Measurements from ENCODE around the gene ESRP2. TPM values are rescaled to one million over a fixed set of nuclear protein-coding genes. Genes with fewer than 3 reads are reported as not detected.

ESRP2 gene
- total RNA-seq, 2 donors from 2014 or later, result 55.0 to 56.0 TPM

DNA sequence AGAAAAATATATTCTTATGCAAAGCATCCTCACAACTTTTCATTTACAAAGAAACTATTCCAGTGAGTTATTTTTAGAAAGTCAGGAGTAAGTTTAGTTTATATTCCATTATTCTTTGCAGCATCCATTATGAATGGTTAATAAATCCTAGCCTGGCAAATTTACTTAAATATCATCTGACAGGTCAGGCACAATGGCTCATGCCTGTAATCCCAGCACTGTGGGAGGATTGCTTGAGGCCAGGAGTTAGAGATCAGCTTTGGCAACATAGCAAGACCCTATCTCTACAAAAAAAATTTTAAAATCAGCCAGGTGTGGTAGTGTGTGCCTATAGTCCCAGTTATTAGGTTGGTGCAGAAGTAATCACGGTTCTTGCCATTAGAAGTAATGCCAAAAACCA is 12.9 kb downstream of the ESRP2 start:
- no peaks in the 10 kb centered on the region for H3K36me3 ChIP-seq (replicated peaks in 1 of 2; ENCODE audit: insufficient read depth in 1 of 2, low read depth in 2 of 2)
- peaks cover 19% of the 10 kb centered on the region for H3K4me1 ChIP-seq
- 46 to 57% methylated on average over 1 of the region's 1 CpG for WGBS, 2 donors
- intact Hi-C loops (cut with DNase I), result loop anchor here (10.0 kb wide), 1 partner anchor 138 kb away; the partner anchor contains the start of gene NFATC3
- ATAC-seq, result no peak
- TF ChIP-seq POLR2A (IDR thresholded peaks at IDR 0.05), result no peak
- no peaks in the 10 kb centered on the region for H3K9me3 ChIP-seq
- DNase-seq, result no peak
- no peak overlapping the region for H3K27ac ChIP-seq
- no peaks in the 10 kb centered on the region for H3K27me3 ChIP-seq
- no peak overlapping the region for H3K4me3 ChIP-seq

DNA sequence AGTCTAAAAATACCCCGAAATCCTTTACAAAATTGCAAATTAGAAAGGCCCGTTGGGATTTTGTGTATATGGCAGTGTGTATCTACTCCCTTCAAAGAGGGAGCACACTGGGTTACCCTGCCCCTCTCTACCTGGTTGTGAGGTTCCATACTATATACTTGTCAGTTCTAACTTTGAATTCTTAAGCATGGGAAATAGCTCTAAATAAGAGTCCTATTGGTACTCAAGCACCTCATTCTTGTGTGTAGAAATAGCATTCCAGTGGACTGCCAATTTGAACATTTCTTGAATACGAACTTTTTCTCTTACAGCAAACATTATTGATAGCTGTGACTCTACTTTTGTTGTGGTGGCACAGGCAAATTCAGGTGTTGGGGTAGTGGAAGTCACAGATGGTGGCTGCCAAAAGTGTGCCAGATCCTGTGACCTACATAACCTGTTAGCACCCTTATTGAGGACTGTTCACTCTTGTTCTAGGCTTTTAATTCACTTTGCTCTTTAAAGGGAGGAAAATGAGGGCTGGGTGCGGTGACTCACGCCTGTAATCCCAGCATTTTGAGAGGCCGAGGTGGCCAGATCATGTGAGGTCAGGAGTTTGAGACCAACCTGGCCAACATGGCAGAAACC is 16.1 kb downstream of the ESRP2 start:
- no peak for ATAC-seq
- 88 to 90% methylated on average over 6 of the region's 6 CpGs for WGBS, 2 donors
- intact Hi-C loops (cut with DNase I), result loop anchor here (10.0 kb wide), 1 partner anchor 135 kb away; the partner anchor contains the start of gene NFATC3
- DNase-seq, result no peak
- peaks cover 27% of the 10 kb centered on the region for H3K4me1 ChIP-seq
- no peaks in the 10 kb centered on the region for H3K36me3 ChIP-seq (replicated peaks in 1 of 2; ENCODE audit: insufficient read depth in 1 of 2, low read depth in 2 of 2)
- no peaks in the 10 kb centered on the region for H3K9me3 ChIP-seq
- H3K27me3 ChIP-seq, result no peaks in the 10 kb centered on the region
- no peak overlapping the region for H3K27ac ChIP-seq
- TF ChIP-seq POLR2A (IDR thresholded peaks at IDR 0.05) (no peak), CTCF (IDR thresholded peaks at IDR 0.05) (no peak)
- no peak overlapping the region for H3K4me3 ChIP-seq

- TF ChIP-seq CTCF (IDR thresholded peaks at IDR 0.05), result no peak
- no peak for TF ChIP-seq POLR2A (IDR thresholded peaks at IDR 0.05)
- H3K9me3 ChIP-seq, result no peaks in the 10 kb centered on the region
- 83 to 84% methylated on average over 4 of the region's 4 CpGs for WGBS, 2 donors
- intact Hi-C loops (cut with DNase I), result no loop called here
- H3K36me3 ChIP-seq (replicated peaks in 1 of 2; ENCODE audit: insufficient read depth in 1 of 2, low read depth in 2 of 2), result no peaks in the 10 kb centered on the region
- no peak overlapping the region for H3K4me3 ChIP-seq
- no peak overlapping the region for H3K27ac ChIP-seq
- DNase-seq (no peak), ATAC-seq (no peak)
- H3K4me1 ChIP-seq, result peaks cover 24% of the 10 kb centered on the region
- H3K27me3 ChIP-seq, result no peaks in the 10 kb centered on the region
These were observed 18.4 kb downstream of the ESRP2 start for GRCh38 chr16:68217506-68217905.

DNA sequence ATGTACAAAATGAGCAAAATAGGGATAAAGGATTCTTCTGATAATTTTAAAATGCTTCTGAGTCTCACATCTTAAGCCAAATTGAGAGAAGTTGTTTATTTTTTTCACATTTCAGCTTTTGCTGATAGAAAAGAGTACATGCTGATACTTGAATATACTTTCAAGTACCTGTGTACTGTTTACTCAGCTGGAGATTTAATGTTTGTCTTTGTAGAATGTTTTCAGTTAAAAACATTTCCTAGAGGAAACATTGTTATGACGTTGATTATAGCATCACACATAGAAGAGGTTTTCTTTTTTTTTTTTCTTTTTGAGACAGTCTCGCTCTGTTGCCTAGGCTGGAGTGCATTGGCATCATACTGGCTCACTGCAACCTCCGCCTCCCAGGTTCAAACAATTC is 19.7 kb downstream of the ESRP2 start:
- ATAC-seq, result peak; percentile 67
- TF ChIP-seq CTCF (IDR thresholded peaks at IDR 0.05) (no peak), POLR2A (IDR thresholded peaks at IDR 0.05) (no peak)
- Histone ChIP-seq H3K27ac (peak overlapping the region in 2 of 4 donors; percentile 40 to 65), H3K36me3 (replicated peaks in 1 of 2; ENCODE audit: insufficient read depth in 1 of 2, low read depth in 2 of 2) (no peaks in the 10 kb centered on the region), H3K4me1 (peaks cover 24% of the 10 kb centered on the region), H3K27me3 (no peaks in the 10 kb centered on the region), H3K9me3 (no peaks in the 10 kb centered on the region), H3K4me3 (no peak overlapping the region)
- DNase-seq, result no peak
- intact Hi-C loops (cut with DNase I), result no loop called here
- 75 to 81% methylated on average over 3 of the region's 3 CpGs for WGBS, 2 donors

GRCh38 chr16:68215302-68215701 is 20.6 kb downstream of the ESRP2 start:
- Histone ChIP-seq H3K4me3 (no peak overlapping the region), H3K4me1 (peaks cover 24% of the 10 kb centered on the region), H3K27ac (peak overlapping the region in 2 of 4 donors; percentile 25 to 38), H3K27me3 (no peaks in the 10 kb centered on the region), H3K36me3 (replicated peaks in 1 of 2; ENCODE audit: insufficient read depth in 1 of 2, low read depth in 2 of 2) (no peaks in the 10 kb centered on the region), H3K9me3 (no peaks in the 10 kb centered on the region)
- ATAC-seq, result peak; percentile 57
- WGBS, 2 donors, result 56 to 73% methylated on average over 1 of the region's 1 CpG
- TF ChIP-seq POLR2A (IDR thresholded peaks at IDR 0.05) (no peak), CTCF (IDR thresholded peaks at IDR 0.05) (no peak)
- intact Hi-C loops (cut with DNase I), result no loop called here
- DNase-seq, result no peak
